Left hindlimb (tissue), 1 donor: ENCODE data around the gene KAT6B.
"Not testable (repeated sequence)": the region's sequence is repeated elsewhere in the genome, so short reads cannot be mapped to it uniquely, and the experiment has no call there.

Experiments used
- DNase-seq: peaks from one replicate; pipeline ENCODE4 v3.0.0-alpha.2; 2018

The KAT6B gene

DNA sequence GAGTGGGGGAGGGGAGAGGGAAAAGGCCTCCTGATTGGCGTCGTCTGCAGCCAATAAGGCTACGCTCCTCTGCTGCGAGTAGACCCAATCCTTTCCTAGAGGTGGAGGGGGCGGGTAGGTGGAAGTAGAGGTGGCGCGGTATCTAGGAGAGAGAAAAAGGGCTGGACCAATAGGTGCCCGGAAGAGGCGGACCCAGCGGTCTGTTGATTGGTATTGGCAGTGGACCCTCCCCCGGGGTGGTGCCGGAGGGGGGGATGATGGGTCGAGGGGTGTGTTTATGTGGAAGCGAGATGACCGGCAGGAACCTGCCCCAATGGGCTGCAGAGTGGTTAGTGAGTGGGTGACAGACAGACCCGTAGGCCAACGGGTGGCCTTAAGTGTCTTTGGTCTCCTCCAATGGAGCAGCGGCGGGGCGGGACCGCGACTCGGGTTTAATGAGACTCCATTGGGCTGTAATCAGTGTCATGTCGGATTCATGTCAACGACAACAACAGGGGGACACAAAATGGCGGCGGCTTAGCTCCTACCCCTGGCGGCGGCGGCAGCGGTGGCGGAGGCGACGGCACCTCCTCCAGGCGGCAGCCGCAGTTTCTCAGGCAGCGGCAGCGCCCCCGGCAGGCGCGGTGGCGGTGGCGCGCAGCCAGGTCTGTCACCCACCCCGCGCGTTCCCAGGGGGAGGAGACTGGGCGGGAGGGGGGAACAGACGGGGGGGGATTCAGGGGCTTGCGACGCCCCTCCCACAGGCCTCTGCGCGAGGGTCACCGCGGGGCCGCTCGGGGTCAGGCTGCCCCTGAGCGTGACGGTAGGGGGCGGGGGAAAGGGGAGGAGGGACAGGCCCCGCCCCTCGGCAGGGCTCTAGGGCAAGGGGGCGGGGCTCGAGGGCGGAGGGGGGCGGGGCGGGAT lies at the start of gene KAT6B:
Gene KAT6B, plus strand, starts transcription at position 459 of the 903 bp plus-strand sequence. CDS start 16,258 bp downstream, outside the sequence.
- peak; percentile 100 for DNase-seq

DNA sequence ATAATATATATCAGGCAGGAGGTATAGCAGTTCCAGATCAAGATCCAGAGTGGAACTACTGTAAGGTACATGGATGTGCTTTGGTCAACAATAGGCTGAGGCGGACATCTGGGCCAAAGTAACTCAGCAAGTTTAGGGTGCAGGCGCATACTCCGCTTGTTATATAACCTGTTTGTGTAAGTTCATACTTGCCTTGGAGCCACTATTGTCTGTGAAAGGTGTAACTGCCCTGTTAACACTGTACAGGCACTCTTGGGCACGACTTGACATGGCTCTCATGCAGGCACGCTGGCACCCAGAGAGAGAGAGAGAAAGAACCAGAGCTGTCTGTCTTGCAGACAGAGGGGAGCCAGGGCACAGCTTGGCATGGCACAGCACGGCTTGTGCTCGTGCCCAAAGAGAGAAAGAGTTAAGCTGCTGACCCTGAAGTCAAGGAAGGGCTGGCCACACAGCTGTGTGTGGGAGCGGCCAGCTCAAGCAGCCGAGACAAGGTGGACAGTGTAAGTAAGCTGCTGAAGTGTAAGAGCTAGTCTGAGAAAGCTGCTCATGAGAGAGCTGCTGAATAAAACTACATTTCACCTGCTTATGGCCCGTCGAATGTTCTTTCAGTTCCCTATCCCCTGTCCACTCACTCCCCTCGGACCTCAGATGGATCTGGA lies 47.8 kb upstream of the KAT6B start:
- no peak for DNase-seq

DNA sequence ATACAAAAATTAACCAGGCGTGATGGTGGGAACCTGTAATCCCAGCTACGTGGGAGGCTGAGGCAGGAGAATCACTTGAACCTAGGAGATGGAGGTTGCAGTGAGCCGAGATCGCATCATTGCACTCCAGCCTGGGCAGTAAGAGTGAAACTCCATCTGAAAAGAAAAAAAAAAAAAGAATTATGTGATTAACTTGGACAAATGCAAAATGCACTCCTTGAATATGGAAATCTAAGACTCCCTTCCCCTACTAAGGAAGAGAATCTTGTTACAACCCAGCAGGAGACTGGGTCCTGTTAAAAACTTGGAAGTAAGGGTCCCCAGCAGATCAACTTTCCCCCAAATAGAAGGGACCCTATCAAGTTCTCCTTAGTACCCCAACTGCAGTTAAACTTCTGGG lies 44.5 kb upstream of the KAT6B start:
- DNase-seq = not testable (repeated sequence)

DNA sequence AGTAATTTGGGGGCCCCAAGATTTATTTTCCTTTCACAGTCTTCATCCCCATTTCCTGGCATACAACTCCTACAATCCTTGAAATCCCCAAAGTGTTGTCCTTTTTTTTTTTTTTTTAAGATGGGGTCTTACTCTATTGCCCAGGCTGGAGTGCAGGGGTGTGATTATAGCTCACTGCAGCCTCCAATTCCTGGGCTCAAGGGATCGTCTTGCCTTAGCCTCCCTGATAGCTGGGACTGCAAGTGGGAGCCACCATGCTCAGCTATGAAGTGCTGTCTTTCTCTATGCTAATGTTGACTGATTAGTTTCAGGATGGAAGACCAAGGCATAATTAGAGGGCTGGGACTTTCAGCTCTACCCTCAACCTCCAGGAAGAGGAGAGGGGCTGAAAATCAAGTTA lies 41.9 kb upstream of the KAT6B start:
- DNase-seq = no peak

DNA sequence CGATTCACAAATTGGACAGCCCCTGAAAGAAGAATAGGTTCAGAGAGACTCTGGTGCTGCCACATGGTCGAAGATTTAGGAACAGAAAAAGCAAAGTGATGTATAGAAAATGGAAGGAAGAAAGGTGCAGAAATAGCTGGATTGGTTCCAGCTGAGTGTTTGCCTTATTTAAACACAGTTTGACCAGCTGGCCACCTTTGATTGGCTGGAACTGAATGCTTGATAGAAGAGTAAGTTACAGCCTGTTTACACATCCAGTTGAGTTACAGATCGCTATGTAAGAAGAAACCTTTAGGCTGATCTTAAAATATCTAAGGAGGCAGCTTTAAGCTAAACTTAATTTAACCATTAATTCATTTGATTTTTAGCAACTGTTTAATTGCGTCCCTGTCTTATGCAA lies 40.3 kb upstream of the KAT6B start:
- no peak for DNase-seq

DNA sequence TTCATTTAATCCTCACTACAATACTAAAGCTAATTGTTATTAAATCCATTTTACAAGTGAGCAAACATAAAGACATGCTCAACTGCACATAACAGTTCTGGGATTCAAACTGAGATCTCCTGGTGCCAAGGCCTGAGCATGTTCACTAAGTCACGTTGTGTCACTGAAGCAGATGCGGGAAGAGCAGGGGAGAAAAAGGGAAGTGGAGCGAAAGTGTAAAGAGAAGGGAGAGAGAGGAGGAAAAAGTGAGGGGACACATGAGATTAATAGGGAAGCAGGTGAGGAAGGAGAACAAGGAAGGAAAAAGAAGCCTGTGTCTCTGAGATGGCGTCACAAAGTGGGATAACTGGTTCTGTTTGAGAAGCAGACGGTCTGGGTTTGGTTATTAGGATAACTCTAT lies 38.9 kb upstream of the KAT6B start:
- no peak for DNase-seq

DNA sequence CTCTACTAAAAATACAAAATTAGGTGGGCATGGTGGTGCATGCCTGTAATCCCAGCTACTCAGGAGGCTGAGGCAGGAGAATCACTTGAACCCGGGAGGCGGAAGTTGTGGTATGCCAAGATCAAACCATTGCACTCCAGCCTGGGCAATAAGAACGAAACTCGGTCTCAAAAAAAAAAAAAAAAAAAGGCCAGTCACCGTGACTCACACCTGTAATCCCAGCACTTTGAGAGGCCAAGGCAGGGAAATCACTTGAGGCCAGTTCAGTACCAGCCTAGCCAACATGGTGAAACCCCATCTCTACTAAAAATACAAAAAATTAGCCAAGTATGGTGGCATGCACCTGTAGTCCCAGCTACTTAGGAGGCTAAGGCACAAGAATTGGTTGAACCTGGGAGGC lies 34.4 kb upstream of the KAT6B start:
- DNase-seq = not testable (repeated sequence)

DNA sequence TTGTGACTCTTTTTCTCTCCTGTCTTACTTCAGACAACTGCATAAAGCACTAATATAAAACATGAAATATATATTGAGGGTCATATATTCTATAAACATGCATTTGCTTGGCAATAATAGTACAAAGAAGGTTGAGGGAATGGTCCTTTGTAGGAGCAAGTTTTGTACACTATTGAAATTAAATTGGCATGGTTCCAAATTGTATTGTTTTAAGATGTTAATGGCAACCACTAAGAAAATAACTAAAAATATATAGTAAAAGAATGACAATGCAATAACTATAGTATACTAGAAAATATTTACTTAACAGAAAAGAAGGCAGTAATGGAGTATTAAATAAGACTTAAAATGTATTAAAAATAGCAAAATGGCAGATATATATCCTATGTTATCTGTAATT lies 33.7 kb upstream of the KAT6B start:
- DNase-seq = no peak

DNA sequence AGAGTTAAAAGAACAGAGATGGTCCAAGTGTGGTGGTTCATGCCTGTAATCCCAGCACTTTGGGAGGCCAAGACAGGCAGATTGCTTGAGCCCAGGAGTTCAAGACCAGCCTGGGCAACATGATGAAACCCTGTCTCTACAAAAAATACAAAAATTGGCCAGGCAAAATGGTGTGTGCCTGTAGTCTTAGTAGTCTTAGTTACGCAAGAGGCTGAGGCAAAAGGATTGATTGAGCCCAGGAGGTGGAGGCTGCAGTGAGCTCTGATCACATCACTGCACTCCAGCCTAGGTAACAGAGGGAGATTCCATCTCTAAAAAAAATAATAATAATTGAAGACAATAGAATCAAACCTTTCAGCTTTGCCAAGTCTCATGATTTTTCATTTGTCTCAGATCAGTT lies 33.2 kb upstream of the KAT6B start:
- not testable (repeated sequence) for DNase-seq

DNA sequence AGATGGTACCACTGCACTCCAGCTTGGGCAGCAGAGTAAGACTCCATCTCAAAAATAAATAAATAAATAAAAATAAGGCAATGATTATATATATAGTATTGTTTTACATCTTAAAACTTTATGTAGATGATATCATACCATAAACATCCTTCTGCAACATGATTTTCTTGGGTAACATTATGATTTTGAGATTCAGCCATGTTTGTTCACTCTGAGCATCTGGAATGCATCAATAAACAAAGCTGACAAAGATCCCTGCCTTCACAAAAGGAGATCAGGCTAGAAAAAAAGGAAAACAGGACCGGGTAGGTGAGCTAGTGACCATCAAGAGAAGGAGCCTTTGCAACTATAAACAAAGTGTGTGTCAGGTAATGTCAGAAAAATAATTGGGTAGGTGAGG lies 31.9 kb upstream of the KAT6B start:
- no peak for DNase-seq

DNA sequence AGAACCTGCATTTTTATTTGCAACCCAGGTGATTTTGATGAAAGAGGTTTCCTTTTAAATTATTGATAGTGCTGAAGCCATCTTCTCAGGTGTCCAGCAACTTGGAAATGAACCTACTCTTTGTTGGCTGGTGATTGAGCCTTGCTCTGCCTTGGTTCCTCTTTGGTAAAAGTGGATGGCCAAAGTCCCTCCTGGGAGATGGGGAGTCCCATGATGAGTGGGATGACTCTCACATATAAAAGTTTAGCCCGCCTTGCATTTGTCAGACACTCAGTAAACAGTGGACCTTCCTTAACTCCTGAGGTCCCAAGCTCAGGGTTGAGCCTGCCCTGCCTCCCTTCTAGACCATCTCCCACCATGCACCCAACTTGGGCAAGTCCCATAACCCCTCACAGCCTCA lies 28.9 kb upstream of the KAT6B start:
- DNase-seq = no peak

DNA sequence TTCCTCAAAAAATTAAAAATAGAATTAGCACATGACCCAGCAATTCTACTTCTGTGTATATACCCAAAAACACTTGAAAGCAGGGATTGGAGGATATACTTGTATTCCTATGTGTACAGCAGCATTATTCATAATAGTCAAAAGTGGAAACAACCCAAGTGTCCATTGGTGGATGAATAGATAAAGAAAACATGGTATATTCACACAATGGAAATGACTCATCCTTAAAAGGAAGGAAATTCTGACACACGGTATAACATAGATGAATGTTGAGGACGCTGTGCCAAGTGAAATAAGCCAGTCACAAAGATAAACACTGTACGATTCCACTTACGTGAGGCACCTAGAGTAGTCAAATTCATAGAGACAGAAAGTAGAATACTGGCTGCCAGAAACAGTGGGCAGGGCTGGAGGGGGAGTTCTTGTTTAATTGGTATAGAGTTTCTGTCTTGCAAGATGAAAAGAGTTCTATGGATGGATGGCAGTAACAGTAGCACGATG lies 26.6 kb upstream of the KAT6B start:
- DNase-seq = no peak

DNA sequence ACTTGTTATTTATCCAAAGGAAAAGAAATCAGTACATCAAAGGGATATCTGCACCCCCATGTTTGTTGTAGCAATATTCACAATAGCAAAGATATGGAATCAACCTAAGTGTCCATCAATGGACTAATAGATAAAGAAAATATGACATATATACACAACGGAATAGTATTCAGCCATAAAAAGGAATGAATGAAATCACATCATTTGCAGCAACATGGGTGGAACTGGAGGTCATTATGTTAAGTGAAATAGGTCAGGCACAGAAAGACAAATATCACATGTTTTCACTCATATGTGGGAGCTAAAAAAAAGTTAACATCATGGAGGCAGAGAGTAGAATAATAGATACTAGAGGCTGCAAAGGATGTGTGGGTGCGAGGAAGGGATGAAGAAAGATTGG lies 25.0 kb upstream of the KAT6B start:
- no peak for DNase-seq

DNA sequence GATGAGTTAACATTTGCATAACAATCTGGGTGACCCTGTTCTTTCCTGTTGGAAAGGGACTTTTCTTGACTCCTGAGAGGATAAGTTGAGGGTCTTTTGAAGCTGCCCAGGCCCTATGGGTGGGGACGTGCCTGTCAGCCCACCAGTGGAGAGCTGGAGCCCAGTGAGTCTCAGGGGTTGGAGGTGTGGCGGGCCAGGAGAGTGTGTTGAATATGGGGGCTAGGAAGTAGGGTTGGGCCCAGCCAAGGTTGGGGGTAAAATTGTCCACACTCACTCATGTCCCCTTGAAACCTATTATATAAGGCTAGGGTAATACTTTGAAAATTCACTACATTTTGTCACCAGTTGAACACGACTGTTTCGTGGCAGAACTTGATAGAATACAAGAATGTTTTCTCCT lies 17.9 kb upstream of the KAT6B start:
- no peak for DNase-seq

DNA sequence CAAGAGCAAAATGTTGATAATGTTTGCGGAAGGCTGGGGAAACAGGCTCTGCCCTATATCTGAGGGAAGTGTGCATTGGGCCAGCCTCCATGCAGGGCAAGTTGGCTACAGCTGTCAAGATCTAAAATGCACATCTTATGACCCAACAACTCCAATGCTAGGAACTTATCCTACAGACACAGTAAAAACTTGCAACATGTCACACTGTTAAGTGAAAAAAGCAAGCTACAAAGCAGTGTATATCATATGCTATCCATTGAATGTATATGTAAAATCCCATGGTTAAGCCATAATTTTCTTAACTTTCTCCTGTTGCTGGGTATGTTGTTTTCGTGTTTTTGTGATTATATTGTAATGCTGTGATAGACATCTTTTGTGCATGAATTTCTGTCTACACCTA lies 16.3 kb upstream of the KAT6B start:
- no peak for DNase-seq

DNA sequence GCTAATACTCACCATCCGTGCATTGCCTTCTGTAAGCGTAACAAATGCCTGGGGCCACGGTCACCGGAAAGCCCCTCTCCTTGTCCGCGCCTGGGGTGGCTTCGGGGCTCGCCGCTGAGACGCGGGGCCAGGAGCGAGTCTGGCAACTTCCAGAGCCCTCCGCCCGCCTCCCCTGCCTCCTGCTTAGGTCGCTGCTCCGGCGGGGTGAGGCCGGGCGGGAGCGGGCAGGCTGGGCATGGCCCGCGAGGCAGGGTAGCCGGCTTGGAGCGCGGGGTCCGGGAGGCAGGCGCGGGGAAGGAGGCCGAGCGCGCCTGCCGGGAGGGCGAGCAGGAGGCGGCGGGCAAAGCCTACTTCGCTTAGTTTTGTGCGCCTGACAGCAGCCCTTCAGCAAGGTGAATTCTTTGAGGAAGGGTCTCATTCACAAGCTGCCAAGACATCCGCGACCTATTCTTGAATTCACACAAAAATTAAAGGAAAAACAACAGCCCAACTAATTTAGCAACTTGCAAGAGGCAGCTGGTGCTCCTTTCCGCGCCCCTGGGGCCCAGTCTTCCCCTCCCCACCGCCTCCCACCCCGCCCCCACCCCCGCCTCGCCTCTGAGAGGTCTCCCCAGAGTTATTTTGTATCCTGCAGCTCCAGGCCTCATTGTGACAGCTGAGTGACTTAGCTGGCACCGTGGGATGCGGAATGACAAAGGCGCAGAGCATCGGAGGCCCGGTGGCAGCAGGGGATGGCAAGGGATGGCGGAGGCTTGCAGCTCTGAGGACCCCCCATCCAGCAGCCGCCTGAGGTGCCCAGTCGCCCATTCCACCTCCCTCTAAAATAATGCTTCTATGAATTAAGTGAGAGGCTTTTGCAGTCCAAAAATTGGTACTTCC lies 12.8 kb upstream of the KAT6B start:
- no peak for DNase-seq

DNA sequence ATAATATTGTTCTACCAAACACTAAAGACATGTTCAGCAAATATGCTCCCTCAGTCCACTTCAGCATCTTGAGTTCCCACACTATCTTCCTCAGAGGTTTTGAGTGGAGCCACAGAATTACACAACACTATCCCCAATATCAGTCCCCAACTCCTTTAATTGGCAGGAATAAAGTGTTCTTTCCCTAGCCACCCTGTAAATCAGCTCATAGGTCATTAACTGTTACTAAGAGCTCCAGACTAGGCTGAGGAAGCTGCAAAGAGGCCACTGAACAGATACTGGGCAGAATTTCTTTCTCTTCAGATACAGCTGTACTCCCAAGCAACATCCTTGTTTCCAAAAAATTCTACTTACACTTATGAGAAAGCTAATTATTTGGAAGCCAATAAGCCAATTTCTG lies 11.6 kb upstream of the KAT6B start:
- DNase-seq = no peak

DNA sequence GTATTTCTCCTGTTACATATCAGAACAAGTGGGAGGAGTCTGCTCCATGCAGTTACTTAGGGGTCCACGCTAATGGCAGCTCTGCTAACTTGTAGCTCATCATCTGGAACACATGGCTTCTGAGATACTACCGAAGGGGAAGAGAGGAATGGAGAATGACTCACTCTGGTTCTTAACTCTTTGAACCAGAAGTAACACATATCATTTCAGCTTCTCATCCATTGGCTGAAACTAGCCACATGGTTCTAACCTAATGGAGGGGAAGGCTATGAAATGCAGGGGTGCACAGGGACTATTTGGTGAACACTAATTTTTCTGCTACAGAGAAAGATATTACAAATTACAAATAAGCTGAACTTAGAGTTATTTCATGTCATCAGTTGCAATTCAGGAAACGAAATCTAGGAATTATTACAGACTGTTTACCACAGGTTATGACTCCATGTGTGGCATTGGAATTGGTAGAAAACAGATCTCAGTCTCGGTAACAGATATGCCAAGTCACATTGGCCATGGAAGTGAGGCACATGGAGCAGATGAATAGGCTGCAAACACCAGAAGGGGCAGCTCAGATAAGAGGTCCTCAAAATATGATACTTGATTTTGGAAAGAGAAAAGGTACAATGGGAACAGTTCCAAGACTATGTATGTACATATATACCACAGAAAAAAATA lies 9.4 kb upstream of the KAT6B start:
- DNase-seq = no peak

DNA sequence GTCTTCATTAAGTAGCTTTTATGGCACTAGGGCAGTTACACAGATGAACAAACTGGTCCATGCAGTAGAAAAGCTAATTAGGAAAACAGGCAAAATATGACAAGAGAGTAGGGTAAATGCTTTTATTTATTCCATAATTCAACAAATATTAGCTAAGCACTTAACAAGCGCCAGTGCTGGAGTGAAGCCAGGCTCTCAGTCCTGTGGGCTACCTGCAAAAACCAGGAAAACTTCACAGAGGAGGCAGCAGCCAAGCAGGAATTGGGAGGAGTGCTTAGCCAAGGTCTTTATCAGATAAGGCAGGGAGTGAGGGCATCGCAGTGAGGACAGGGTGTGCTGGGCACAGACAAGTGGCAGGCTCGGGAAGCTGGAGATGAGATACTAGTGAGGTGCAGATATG lies 4.9 kb upstream of the KAT6B start:
- DNase-seq = no peak

DNA sequence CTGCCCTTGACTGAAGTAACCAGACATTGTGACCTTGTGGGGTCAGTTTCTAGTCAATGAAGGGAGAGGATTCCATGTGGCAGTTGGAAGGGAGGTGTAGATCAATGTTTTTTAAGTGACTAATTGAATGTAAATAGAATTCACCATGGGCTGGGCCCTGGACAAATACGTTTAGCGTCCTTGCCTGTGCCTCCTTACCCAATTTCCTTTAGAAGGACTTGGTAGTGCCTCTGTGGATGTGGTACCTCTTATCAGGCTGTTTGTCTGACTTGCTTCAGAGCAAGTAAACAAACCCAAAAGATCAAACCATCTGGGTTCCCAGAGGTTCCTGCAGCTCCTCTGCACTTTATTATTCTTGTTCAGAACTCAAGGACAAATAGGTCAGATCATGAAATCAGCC lies 4.3 kb upstream of the KAT6B start:
- DNase-seq = no peak

DNA sequence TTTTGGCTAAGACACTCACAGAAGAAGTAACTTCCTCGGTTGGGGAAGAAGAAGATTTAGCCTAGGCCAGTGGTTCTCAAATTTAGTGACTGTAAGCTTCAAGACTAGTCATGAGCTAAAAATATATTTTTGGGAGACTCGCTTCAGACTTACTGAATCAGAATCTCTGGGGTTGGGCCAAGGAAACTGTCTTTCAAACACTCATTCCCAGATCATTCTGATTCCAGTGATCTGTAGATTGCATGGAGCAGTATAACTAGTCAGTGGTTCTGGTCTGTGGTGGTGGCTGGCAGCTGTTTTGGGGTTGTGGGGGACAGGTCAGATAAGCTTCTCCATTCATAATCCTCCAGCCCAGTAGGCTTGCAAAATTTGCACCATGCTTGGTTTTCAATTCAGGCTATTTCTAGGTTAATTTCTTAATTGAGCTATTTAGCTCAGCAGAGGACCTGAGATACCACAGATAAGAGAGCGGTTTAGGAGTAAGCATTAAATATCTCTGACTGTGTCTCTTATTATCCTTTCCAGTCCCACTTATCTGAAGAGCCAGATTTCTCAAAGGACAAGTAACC lies 3.8 kb upstream of the KAT6B start:
- no peak for DNase-seq

DNA sequence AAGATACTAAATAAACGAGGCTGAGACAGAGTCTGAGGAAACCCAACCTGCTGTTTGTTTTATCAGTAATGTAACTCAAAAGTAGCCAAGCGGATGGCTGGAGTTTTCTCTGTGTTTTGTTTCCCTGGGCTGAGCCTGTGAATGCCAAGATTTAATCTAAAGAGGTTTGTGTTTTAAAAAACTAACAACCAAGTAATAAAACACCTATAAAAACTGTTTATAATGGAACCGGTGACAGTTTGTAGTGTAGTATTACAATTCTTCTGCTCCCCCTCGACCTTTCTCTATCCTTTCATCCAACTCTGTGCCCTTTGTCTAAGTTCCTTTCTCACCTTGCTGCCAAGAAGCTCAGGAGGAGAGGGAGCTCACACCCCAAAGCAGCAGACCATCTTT lies 2.6 kb upstream of the KAT6B start:
- DNase-seq = no peak
